Cardiac fibroblast (primary cell): ENCODE results near the gene MOGAT1.

ENCODE experiments used
- DNase-seq, 2 donors: peaks; one replicate each; pipeline versions ENCODE4 v3.0.0 to v3.0.0-alpha.2; 2010; ENCODE audit warnings: low read depth in 2 of 2
- H3K4me3 ChIP-seq, 2 donors: replicated peaks in 1 of 2; 1 replicate in 1 of 2; 2 replicates in 1 of 2; pipeline ENCODE4 v1.5.1; 2011; ENCODE audit warnings: low read depth in 2 of 2, low read length in 2 of 2, mild to moderate bottlenecking in 2 of 2, moderate library complexity in 1 of 2
- TF ChIP-seq, protein P1 (sequence below): IDR thresholded peaks from one replicate; pipeline ENCODE4 v1.5.1; 2011; ENCODE audit warnings: low read depth, mild to moderate bottlenecking, low read length, inconsistent platforms

The MOGAT1 gene

GRCh38 chr2:222732489-222733178 lies 61.2 kb downstream of the MOGAT1 start:
- no peak overlapping the region for H3K4me3 ChIP-seq
- no peak for DNase-seq
- TF ChIP-seq, protein P1, sequence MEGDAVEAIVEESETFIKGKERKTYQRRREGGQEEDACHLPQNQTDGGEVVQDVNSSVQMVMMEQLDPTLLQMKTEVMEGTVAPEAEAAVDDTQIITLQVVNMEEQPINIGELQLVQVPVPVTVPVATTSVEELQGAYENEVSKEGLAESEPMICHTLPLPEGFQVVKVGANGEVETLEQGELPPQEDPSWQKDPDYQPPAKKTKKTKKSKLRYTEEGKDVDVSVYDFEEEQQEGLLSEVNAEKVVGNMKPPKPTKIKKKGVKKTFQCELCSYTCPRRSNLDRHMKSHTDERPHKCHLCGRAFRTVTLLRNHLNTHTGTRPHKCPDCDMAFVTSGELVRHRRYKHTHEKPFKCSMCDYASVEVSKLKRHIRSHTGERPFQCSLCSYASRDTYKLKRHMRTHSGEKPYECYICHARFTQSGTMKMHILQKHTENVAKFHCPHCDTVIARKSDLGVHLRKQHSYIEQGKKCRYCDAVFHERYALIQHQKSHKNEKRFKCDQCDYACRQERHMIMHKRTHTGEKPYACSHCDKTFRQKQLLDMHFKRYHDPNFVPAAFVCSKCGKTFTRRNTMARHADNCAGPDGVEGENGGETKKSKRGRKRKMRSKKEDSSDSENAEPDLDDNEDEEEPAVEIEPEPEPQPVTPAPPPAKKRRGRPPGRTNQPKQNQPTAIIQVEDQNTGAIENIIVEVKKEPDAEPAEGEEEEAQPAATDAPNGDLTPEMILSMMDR, result no peak

DNA sequence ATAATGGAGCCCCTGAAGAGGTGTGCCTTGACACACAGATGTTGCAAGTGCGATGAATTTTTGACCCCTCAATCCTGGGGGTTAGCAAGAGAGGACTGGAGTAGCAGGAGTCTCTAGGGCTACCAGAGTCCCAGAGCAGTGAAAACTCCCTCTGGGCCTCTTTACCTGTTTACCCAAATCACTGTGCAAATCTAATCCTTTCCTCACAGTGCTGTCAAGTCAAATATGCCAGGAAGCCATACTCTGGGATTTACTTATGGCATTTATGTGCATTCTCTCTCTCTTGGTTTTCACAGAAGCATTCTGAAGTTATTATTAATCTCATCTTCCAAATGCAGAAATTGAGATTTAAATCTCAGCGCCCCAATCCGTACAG lies 62.0 kb downstream of the MOGAT1 start:
- no peak for DNase-seq
- no peak overlapping the region for H3K4me3 ChIP-seq
- TF ChIP-seq, protein P1, result no peak

DNA sequence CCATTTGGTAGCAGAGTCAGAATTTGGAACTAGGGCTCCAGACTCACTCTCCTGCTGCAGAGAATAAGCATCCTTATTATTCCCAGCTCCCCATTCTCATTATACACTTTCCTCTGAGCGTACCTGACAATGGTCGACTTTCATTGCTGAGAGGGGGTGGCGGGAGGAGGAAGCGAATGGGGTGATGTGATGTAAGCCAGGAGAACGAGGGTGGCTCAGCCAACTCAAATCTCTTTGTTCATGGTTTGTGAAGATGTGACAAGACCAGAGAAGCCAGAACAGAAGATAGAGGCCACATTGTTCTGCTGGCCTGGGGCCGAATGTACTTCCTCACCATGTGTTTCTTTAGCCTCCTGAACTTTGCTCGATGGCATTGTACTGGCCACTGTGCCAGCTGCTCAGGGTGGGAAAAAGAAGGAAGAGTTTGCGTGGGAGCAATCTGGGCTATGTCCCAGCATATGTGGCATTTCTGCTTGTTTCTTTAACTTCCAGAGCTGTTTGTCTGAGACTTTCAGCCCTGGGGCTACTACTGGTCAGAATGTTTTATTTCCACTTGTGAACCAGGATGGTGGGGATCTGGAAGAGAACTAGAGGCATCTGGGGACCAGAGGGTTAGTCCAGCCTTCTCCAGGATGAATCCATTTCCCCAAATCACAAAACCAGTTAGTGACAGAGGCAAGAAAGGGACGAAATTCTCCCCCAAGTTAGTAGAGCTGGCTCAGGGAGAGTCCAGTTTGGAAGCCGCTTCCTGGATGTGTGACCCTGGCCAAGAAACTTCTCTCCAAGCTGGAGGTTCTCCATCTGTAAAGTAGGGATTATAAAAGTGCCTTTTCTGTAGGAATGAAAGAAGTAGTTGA lies 62.6 kb downstream of the MOGAT1 start:
- no peak overlapping the region for H3K4me3 ChIP-seq
- DNase-seq, result peak; percentile 18 to 81
- TF ChIP-seq, protein P1, result no peak

- DNase-seq, result no peak
- no peak overlapping the region for H3K4me3 ChIP-seq
- TF ChIP-seq, protein P1, result no peak
Observed at GRCh38 chr2:222734703-222735014, 63.2 kb downstream of the MOGAT1 start.

DNA sequence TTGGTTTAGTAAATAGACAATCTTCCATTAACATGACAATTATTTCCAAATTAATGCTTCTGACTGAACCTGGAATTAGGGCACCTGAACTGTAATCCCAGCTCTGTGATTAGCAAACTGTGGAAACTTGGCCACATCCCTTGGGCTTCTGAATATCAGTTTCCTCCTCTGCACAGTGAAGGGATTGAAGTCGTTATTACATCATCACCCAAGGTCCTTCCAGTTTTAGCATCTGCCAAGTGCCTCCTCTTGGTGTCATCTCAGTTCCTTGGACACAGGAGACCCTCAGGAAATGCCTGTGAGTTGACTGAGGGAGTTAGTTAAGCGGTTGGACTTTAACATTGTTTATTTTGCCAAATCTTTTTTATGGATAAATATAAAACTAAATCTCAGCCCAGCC lies 64.8 kb downstream of the MOGAT1 start:
- TF ChIP-seq, protein P1, result no peak
- no peak overlapping the region for H3K4me3 ChIP-seq
- peak; percentile 63 to 68 for DNase-seq

- TF ChIP-seq, protein P1, result no peak
- H3K4me3 ChIP-seq, result no peak overlapping the region
- DNase-seq, result no peak
Observed at GRCh38 chr2:222736924-222737323, 65.5 kb downstream of the MOGAT1 start.
